IMR-90 (cell line): ENCODE results near the gene ATP4A. TPM values are rescaled to one million over a fixed set of nuclear protein-coding genes. Genes with fewer than 3 reads are reported as not detected.

Source experiments
- ATAC-seq: fragments of 200-7000 bp; cut with Tn5 transposase; 2 replicates; pipeline ENCODE4 v1.9.1; 2020; ENCODE audit warnings: low read depth, mild to moderate bottlenecking, moderate library complexity
- BruUV-seq: library from RNA; stranded (reverse); fragments of 400-500 nt; replicated peaks from 2 replicates; lab custom pipeline; 2021; lab: Mats Ljungman, UMichigan
- CTCF ChIA-PET: fragments of 300-600 bp; formaldehyde crosslinking; extraction: SDS; loops from one replicate; lab custom pipeline; 2021; ENCODE audit warnings: antibody characterized with exemption; lab: Yijun Ruan, JAX
- POLR2A ChIA-PET: fragments of 300-600 bp; sonication (Branson Sonifier 250); formaldehyde crosslinking; loops from one replicate; lab custom pipeline; 2022; ENCODE audit warnings: antibody characterized with exemption; ENCODE audit not compliant: unreplicated experiment; lab: Charles Lee
- DNase-seq: peaks from one replicate; pipeline ENCODE4 v3.0.0; 2013
- H2AFZ ChIP-seq: replicated peaks from 2 replicates; pipeline ENCODE3; 2013; ENCODE audit warnings: low read length, mild to moderate bottlenecking; ENCODE audit not compliant: poor library complexity
- H2AK5ac ChIP-seq: 2 replicates; pipeline ENCODE4 v1.6.1; 2013; ENCODE audit warnings: low read depth, low read length, inconsistent platforms
- H2AK9ac ChIP-seq: replicated peaks from 2 replicates; pipeline ENCODE3; 2013; ENCODE audit warnings: mild to moderate bottlenecking, low read depth, low read length, moderate library complexity; ENCODE audit not compliant: poor library complexity
- H2BK120ac ChIP-seq: 2 replicates; pipeline ENCODE4 v1.6.1; 2013; ENCODE audit warnings: low read depth, low read length, inconsistent platforms
- H2BK15ac ChIP-seq: 3 replicates; pipeline ENCODE4 v1.6.1; 2013; ENCODE audit warnings: low read depth, low read length, inconsistent platforms
- H2BK20ac ChIP-seq: 2 replicates; pipeline ENCODE4 v1.6.1; 2013; ENCODE audit warnings: low read depth, mild to moderate bottlenecking, inconsistent platforms, low read length, moderate library complexity
- H2BK5ac ChIP-seq: 2 replicates; pipeline ENCODE4 v1.6.1; 2013; ENCODE audit warnings: mild to moderate bottlenecking, low read depth, low read length, inconsistent platforms; ENCODE audit not compliant: poor library complexity, severe bottlenecking
- H3K14ac ChIP-seq: replicated peaks from 2 replicates; pipeline ENCODE4 v1.6.1; 2013; ENCODE audit warnings: low read depth, low read length, inconsistent platforms
- H3K18ac ChIP-seq: 2 replicates; pipeline ENCODE4 v1.6.1; 2013; ENCODE audit warnings: low read depth, low read length, control low read depth
- H3K23ac ChIP-seq: 2 replicates; pipeline ENCODE4 v1.6.1; 2013; ENCODE audit warnings: low read depth, low read length, inconsistent platforms
- H3K27ac ChIP-seq: 2 replicates; pipeline ENCODE4 v1.5.1; 2013; ENCODE audit warnings: mild to moderate bottlenecking, control low read depth, low read length; ENCODE audit not compliant: insufficient read depth
- H3K27me3 ChIP-seq: 2 replicates; pipeline ENCODE4 v1.6.1; 2013; ENCODE audit warnings: low read length; ENCODE audit not compliant: control insufficient read depth, insufficient read depth
- H3K36me3 ChIP-seq: 2 replicates; pipeline ENCODE4 v1.6.1; 2013; ENCODE audit warnings: low read length, mixed read lengths; ENCODE audit not compliant: control insufficient read depth, insufficient read depth
- H3K4ac ChIP-seq: 2 replicates; pipeline ENCODE4 v1.6.1; 2013; ENCODE audit warnings: low read depth, low read length, inconsistent platforms
- H3K4me1 ChIP-seq: 2 replicates; pipeline ENCODE4 v1.6.1; 2013; ENCODE audit warnings: low read length, mixed read lengths; ENCODE audit not compliant: control insufficient read depth, insufficient read depth
- H3K4me2 ChIP-seq: 2 replicates; pipeline ENCODE4 v1.6.1; 2013; ENCODE audit warnings: low read depth, mild to moderate bottlenecking, control low read depth, low read length, moderate library complexity
- H3K4me3 ChIP-seq: 2 replicates; pipeline ENCODE4 v1.5.1; 2013; ENCODE audit warnings: low read depth, mild to moderate bottlenecking, control low read depth, low read length, moderate library complexity; ENCODE audit not compliant: insufficient read depth
- H3K56ac ChIP-seq: 2 replicates; pipeline ENCODE4 v1.6.1; 2013; ENCODE audit warnings: low read length, inconsistent platforms; ENCODE audit not compliant: insufficient read depth; ENCODE audit errors: extremely low read depth
- H3K79me1 ChIP-seq, 2 experiments: 2 replicates each; pipeline ENCODE4 v1.6.1; 2013; ENCODE audit warnings: low read length in 2 of 2, inconsistent platforms in 1 of 2, low read depth in 1 of 2
- H3K9ac ChIP-seq: 2 replicates; pipeline ENCODE4 v1.6.1; 2013; ENCODE audit warnings: low read depth, low read length, control low read depth
- H3K9me1 ChIP-seq: 2 replicates; pipeline ENCODE4 v1.6.1; 2013; ENCODE audit warnings: low read length, inconsistent platforms; ENCODE audit not compliant: insufficient read depth
- H3K9me3 ChIP-seq: 2 replicates; pipeline ENCODE4 v1.6.1; 2013; ENCODE audit warnings: low read length; ENCODE audit not compliant: control insufficient read depth, insufficient read depth
- H4K20me1 ChIP-seq: 2 replicates; pipeline ENCODE4 v1.6.1; 2013; ENCODE audit warnings: low read length, inconsistent platforms; ENCODE audit not compliant: insufficient read depth
- H4K5ac ChIP-seq: 2 replicates; pipeline ENCODE4 v1.6.1; 2013; ENCODE audit warnings: mild to moderate bottlenecking, low read depth, low read length, control low read depth
- H4K8ac ChIP-seq, 2 experiments: 2 replicates each; pipeline ENCODE4 v1.6.1; 2013; ENCODE audit warnings: low read depth in 2 of 2, low read length in 2 of 2, control low read depth in 1 of 2, inconsistent platforms in 1 of 2
- H4K91ac ChIP-seq: 2 replicates; pipeline ENCODE4 v1.6.1; 2013; ENCODE audit warnings: low read depth, low read length, inconsistent platforms; ENCODE audit not compliant: insufficient read depth
- BHLHE40 ChIP-seq: fragments of 150-350 bp; IDR thresholded peaks from 2 replicates; pipeline ENCODE4 v1.6.1; 2016; ENCODE audit warnings: mild to moderate bottlenecking, low read depth, low read length
- CEBPB ChIP-seq: IDR thresholded peaks from 2 replicates; pipeline ENCODE4 v1.6.1; 2012; ENCODE audit warnings: low read depth, low read length, improper control_type of control experiment
- CHD1 ChIP-seq: IDR thresholded peaks from 2 replicates; pipeline ENCODE4 v1.6.1; 2012; ENCODE audit warnings: low read depth, low read length, improper control_type of control experiment
- CTCF ChIP-seq: conservative IDR thresholded peaks from 2 replicates; pipeline ENCODE4 v1.5.1; 2012; ENCODE audit warnings: mild to moderate bottlenecking, low read depth, low read length, improper control_type of control experiment
- ELK1 ChIP-seq: fragments of 150-350 bp; IDR thresholded peaks from 2 replicates; pipeline ENCODE4 v1.6.1; 2016; ENCODE audit warnings: low read depth, mild to moderate bottlenecking, low read length, moderate library complexity, borderline replicate concordance
- MAFK ChIP-seq: IDR thresholded peaks from 2 replicates; pipeline ENCODE4 v1.6.1; 2012; ENCODE audit warnings: low read depth, low read length, improper control_type of control experiment
- MAZ ChIP-seq: IDR thresholded peaks from 2 replicates; pipeline ENCODE4 v1.6.1; 2012; ENCODE audit warnings: low read depth, mild to moderate bottlenecking, low read length, improper control_type of control experiment, moderate library complexity, borderline replicate concordance
- MXI1 ChIP-seq: IDR thresholded peaks from 2 replicates; pipeline ENCODE4 v1.6.1; 2012; ENCODE audit warnings: low read depth, mild to moderate bottlenecking, low read length, moderate library complexity, borderline replicate concordance
- NFE2L2 ChIP-seq: fragments of 150-350 bp; IDR thresholded peaks from 2 replicates; pipeline ENCODE4 v1.6.1; 2016; ENCODE audit warnings: low read depth, mild to moderate bottlenecking, low read length
- POLR2A ChIP-seq: IDR thresholded peaks from 2 replicates; pipeline ENCODE4 v1.6.1; 2012; ENCODE audit warnings: mild to moderate bottlenecking, low read depth, low read length
- RCOR1 ChIP-seq: IDR thresholded peaks from 2 replicates; pipeline ENCODE4 v1.6.1; 2012; ENCODE audit warnings: mild to moderate bottlenecking, low read length, improper control_type of control experiment; ENCODE audit not compliant: insufficient replicate concordance
- RFX5 ChIP-seq: IDR thresholded peaks from 2 replicates; pipeline ENCODE4 v1.8.0; 2012; ENCODE audit warnings: low read depth, mild to moderate bottlenecking, low read length, moderate library complexity
- SMC3 ChIP-seq: fragments of 150-350 bp; IDR thresholded peaks from 2 replicates; pipeline ENCODE4 v1.6.1; 2016; ENCODE audit warnings: low read depth, mild to moderate bottlenecking, antibody characterized with exemption, low read length, moderate library complexity
- USF2 ChIP-seq: fragments of 150-350 bp; IDR thresholded peaks from 2 replicates; pipeline ENCODE4 v1.6.1; 2017; ENCODE audit warnings: mild to moderate bottlenecking, antibody characterized with exemption, low read length, low read depth
- WGBS, 2 experiments: methylation state at CpG; one replicate each; pipeline versions ENCODE4 v1.1.5 to v1.1.7; 2013; ENCODE audit warnings: missing lambda C conversion rate in 2 of 2; ENCODE audit not compliant: insufficient read length in 1 of 2; ENCODE audit errors: extremely low coverage in 2 of 2; 5-methylcytosine and 5-hydroxymethylcytosine counted together
- dilution Hi-C: fragments of 300-500 bp; cut with HindIII; formaldehyde crosslinking; loops from one replicate; pipeline ENCODE4 v1.14.3; 2018; ENCODE audit warnings: low sequenced_read_pairs; ENCODE audit not compliant: unreplicated experiment
- in situ Hi-C: fragments of 300-500 bp; cut with MboI; formaldehyde crosslinking; loops from 3 replicates; pipeline ENCODE4 v1.14.3; 2019; ENCODE audit warnings: low sequenced_read_pairs, inconsistent platforms, mixed read lengths
- intact Hi-C: fragments of 100-400 bp; cut with micrococcal nuclease; formaldehyde crosslinking; loops from 2 replicates; pipeline ENCODE4 v1.10.0; 2022
- polyA plus RNA-seq, 3 experiments: library from polyadenylated mRNA; depleted of rRNA; stranded (reverse); fragments of >200 nt; gene quantifications; 2 replicates each; pipeline ENCODE4 v1.2.3, GENCODE V29; 2012; ENCODE audit warnings: low replicate concordance in 1 of 3
- total RNA-seq: library from RNA; depleted of rRNA; stranded (reverse); fragments of >200 nt; gene quantifications from 2 replicates; pipeline ENCODE4 v1.2.3, GENCODE V29; 2012

Gene ATP4A
- total and polyA plus RNA-seq, 2 of the 4 experiments (the other 2 are of a cell fraction) = not detected

GRCh38 chr19:35595928-35596327, 32.5 kb upstream of the ATP4A start:
- no peak for TF ChIP-seq CHD1
- no peak for TF ChIP-seq MAFK
- TF ChIP-seq POLR2A = no peak
- TF ChIP-seq RFX5 = no peak
- no peak for TF ChIP-seq NFE2L2
- no peak for TF ChIP-seq CEBPB
- TF ChIP-seq ELK1 = no peak
- TF ChIP-seq CTCF = no peak
- TF ChIP-seq RCOR1 = no peak
- TF ChIP-seq SMC3 = no peak
- TF ChIP-seq BHLHE40 = no peak
- no peak for TF ChIP-seq MAZ
- TF ChIP-seq USF2 = no peak
- TF ChIP-seq MXI1 = no peak
- Histone ChIP-seq H4K5ac (no peak overlapping the region), H3K4me3 (no peak overlapping the region), H3K9me1 (no peaks in the 10 kb centered on the region), H2BK5ac (no peak overlapping the region), H3K56ac (no peak overlapping the region), H4K8ac (no peak overlapping the region), H3K4me2 (no peak overlapping the region), H4K91ac (no peak overlapping the region), H3K23ac (no peak overlapping the region), H2BK15ac (no peak overlapping the region), H2AK5ac (no peak overlapping the region), H2BK20ac (no peak overlapping the region), H2BK120ac (no peak overlapping the region), H2AFZ (no peak overlapping the region), H3K27me3 (0 out of 2 replicates have a peak, but pooled peaks cover 2% of the 10 kb centered on the region), H3K36me3 (no peaks in the 10 kb centered on the region), H3K79me1 (no peaks in the 10 kb centered on the region), H3K18ac (no peak overlapping the region), H3K27ac (no peak overlapping the region), H3K9ac (no peak overlapping the region), H3K4me1 (no peaks in the 10 kb centered on the region), H3K14ac (no peak overlapping the region), H3K9me3 (no peaks in the 10 kb centered on the region), H2AK9ac (no peak overlapping the region), H4K20me1 (no peaks in the 10 kb centered on the region), H3K4ac (no peak overlapping the region)
- ChIA-PET CTCF (no interaction called here), POLR2A (no interaction called here)
- no TSS peak for BruUV-seq
- no CpG with 5 or more reads among the region's 1 CpG for WGBS, 2 experiments
- in situ Hi-C loops (loop anchor here (25.0 kb wide), 1 partner anchor 259 kb away; the partner anchor contains the start of genes CD22 and FFAR1), dilution Hi-C loops (no loop called here), intact Hi-C loops (no loop called here)
- DNase-seq (no peak), ATAC-seq (no peak)
